ENCODE measurements around the gene SCNN1B. TPM values are rescaled to one million over a fixed set of nuclear protein-coding genes. Genes with fewer than 3 reads are reported as not detected.
"Not testable (repeated sequence)": the region's sequence is repeated elsewhere in the genome, so short reads cannot be mapped to it uniquely, and the experiment has no call there.

SCNN1B gene
- total and polyA plus RNA-seq, 2 donors, result 0.28 to 4.8 TPM

DNA sequence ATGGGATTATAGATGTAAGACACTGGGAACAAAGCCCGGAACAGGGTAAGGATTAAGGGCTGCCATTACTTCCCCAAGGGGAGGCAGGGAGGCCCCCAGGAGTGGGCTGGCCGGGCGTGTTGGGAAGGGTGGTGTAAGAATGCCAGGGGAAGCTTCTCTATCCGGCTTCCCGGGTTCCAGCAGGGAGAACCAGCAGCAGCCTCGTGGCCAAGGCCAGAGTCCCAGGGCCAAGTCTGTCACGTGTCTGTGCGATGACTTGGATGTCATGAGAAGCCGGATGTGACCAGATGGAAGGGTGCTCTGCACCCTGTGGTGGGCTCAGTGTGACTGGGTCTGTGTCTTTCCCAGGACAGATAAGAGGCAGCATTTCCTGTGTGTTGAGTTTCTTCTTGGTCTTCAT, 52.1 kb downstream of the SCNN1B start:
- WGBS, result 94% methylated on average over 9 of the region's 9 CpGs
- no peaks in the 10 kb centered on the region for H3K36me3 ChIP-seq (ENCODE audit: control insufficient read depth in 2 of 2, insufficient read depth in 2 of 2, low read length in 1 of 2)
- H3K4me1 ChIP-seq (ENCODE audit: control insufficient read depth in 2 of 2, insufficient read depth in 2 of 2, low read length in 2 of 2), result no peaks in the 10 kb centered on the region
- no peaks in the 10 kb centered on the region for H3K9me3 ChIP-seq (ENCODE audit: control insufficient read depth in 2 of 2, insufficient read depth in 1 of 2, low read length in 1 of 2)
- H3K27ac ChIP-seq (ENCODE audit: low read depth in 1 of 2, low read length in 1 of 2), result no peak overlapping the region
- no peaks in the 10 kb centered on the region for H3K27me3 ChIP-seq (ENCODE audit: control insufficient read depth in 2 of 2, insufficient read depth in 1 of 2, low read length in 1 of 2)
- H3K4me3 ChIP-seq (ENCODE audit: low read length in 2 of 2), result no peak overlapping the region
- no peak for DNase-seq (ENCODE audit: low read depth in 6 of 9, low spot score in 9 of 9)

- 92% methylated on average over 13 of the region's 13 CpGs for WGBS
- no peaks in the 10 kb centered on the region for H3K27me3 ChIP-seq (ENCODE audit: control insufficient read depth in 2 of 2, insufficient read depth in 1 of 2, low read length in 1 of 2)
- no peak overlapping the region for H3K4me3 ChIP-seq (ENCODE audit: low read length in 2 of 2)
- no peak for DNase-seq (ENCODE audit: low read depth in 6 of 9, low spot score in 9 of 9)
- no peaks in the 10 kb centered on the region for H3K4me1 ChIP-seq (ENCODE audit: control insufficient read depth in 2 of 2, insufficient read depth in 2 of 2, low read length in 2 of 2)
- no peaks in the 10 kb centered on the region for H3K36me3 ChIP-seq (ENCODE audit: control insufficient read depth in 2 of 2, insufficient read depth in 2 of 2, low read length in 1 of 2)
- H3K9me3 ChIP-seq (ENCODE audit: control insufficient read depth in 2 of 2, insufficient read depth in 1 of 2, low read length in 1 of 2), result no peaks in the 10 kb centered on the region
- H3K27ac ChIP-seq (ENCODE audit: low read depth in 1 of 2, low read length in 1 of 2), result no peak overlapping the region
These were observed 53.1 kb downstream of the SCNN1B start for GRCh38 chr16:23355106-23355670.

DNA sequence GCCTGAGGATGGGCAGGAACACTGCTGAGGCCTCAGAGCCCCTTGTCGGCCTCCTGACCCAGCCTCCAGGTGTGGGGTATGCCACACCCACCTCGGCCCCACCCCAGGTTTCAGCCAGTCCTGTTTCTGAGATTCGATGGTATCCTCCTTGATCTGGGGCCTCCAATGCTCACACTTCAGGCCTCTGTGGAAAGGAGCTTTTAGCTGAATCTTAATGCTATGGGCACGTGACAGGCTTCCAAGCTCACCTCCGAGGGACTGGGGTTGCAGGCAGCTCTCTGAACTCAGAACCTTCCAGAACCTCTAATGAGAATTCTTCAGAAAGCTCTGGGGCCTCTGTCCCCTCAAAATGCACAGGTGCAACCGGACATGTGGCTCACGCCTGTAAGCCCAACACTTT, 54.8 kb downstream of the SCNN1B start:
- Histone ChIP-seq H3K36me3 (ENCODE audit: control insufficient read depth in 2 of 2, insufficient read depth in 2 of 2, low read length in 1 of 2) (no peaks in the 10 kb centered on the region), H3K9me3 (ENCODE audit: control insufficient read depth in 2 of 2, insufficient read depth in 1 of 2, low read length in 1 of 2) (no peaks in the 10 kb centered on the region), H3K27me3 (ENCODE audit: control insufficient read depth in 2 of 2, insufficient read depth in 1 of 2, low read length in 1 of 2) (no peaks in the 10 kb centered on the region), H3K4me1 (ENCODE audit: control insufficient read depth in 2 of 2, insufficient read depth in 2 of 2, low read length in 2 of 2) (no peaks in the 10 kb centered on the region), H3K27ac (ENCODE audit: low read depth in 1 of 2, low read length in 1 of 2) (no peak overlapping the region), H3K4me3 (ENCODE audit: low read length in 2 of 2) (no peak overlapping the region)
- no peak for DNase-seq (ENCODE audit: low read depth in 6 of 9, low spot score in 9 of 9)
- WGBS, result 91% methylated on average over 7 of the region's 7 CpGs

GRCh38 chr16:23357761-23358290, 55.7 kb downstream of the SCNN1B start:
- Histone ChIP-seq H3K4me1 (ENCODE audit: control insufficient read depth in 2 of 2, insufficient read depth in 2 of 2, low read length in 2 of 2) (no peaks in the 10 kb centered on the region), H3K27ac (ENCODE audit: low read depth in 1 of 2, low read length in 1 of 2) (no peak overlapping the region), H3K36me3 (ENCODE audit: control insufficient read depth in 2 of 2, insufficient read depth in 2 of 2, low read length in 1 of 2) (no peaks in the 10 kb centered on the region), H3K9me3 (ENCODE audit: control insufficient read depth in 2 of 2, insufficient read depth in 1 of 2, low read length in 1 of 2) (no peaks in the 10 kb centered on the region), H3K27me3 (ENCODE audit: control insufficient read depth in 2 of 2, insufficient read depth in 1 of 2, low read length in 1 of 2) (no peaks in the 10 kb centered on the region), H3K4me3 (ENCODE audit: low read length in 2 of 2) (no peak overlapping the region)
- DNase-seq (ENCODE audit: low read depth in 6 of 9, low spot score in 9 of 9), result no peak
- 93% methylated on average over 8 of the region's 8 CpGs for WGBS

- Histone ChIP-seq H3K27me3 (ENCODE audit: control insufficient read depth in 2 of 2, insufficient read depth in 1 of 2, low read length in 1 of 2) (no peaks in the 10 kb centered on the region), H3K4me1 (ENCODE audit: control insufficient read depth in 2 of 2, insufficient read depth in 2 of 2, low read length in 2 of 2) (no peaks in the 10 kb centered on the region), H3K9me3 (ENCODE audit: control insufficient read depth in 2 of 2, insufficient read depth in 1 of 2, low read length in 1 of 2) (no peaks in the 10 kb centered on the region), H3K4me3 (ENCODE audit: low read length in 2 of 2) (no peak overlapping the region), H3K36me3 (ENCODE audit: control insufficient read depth in 2 of 2, insufficient read depth in 2 of 2, low read length in 1 of 2) (no peaks in the 10 kb centered on the region), H3K27ac (ENCODE audit: low read depth in 1 of 2, low read length in 1 of 2) (no peak overlapping the region)
- DNase-seq (ENCODE audit: low read depth in 6 of 9, low spot score in 9 of 9), result no peak
- WGBS, result 78% methylated on average over 8 of the region's 8 CpGs
These were observed 57.1 kb downstream of the SCNN1B start for GRCh38 chr16:23359092-23359760.

DNA sequence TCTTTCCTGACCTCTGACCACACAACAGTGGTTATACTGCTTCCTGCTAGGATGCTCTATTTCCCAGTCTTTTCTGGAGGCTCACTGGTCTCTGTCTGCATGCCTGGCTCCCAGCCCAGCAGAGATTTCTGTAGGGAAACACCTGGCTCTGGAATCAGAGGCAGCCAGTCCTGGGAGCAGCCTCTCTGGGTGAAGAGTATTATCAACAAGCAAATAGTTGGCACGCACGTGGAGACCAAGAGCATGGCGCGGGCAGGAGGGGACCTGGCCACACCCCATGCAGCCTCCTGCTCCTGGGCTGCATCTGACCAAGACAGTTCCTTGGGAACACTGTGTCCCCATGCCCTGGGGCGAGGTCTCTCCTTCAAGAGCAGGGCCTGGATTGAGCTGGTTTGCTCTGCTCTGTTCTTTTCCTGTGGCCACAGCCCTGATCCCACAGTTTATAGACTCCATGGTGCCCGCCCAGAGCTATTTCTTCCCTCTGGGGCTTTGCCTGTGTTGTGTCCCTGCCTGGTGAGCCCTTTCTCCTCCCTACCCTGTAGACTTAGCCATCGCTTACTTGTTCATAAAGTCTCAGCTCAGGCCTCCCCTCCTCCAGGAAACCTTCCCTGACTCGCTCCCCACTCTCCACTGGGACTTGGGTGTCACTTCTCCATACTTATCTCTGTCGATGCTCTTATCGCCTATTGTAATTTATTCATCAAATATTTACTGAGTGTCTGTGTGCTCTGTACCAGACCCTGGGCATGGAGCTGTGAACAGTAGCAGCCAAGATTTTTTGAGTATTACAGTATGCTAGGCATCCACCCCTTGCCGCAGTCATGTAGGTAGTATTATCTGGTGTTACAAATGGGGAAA, 60.6 kb downstream of the SCNN1B start:
- Histone ChIP-seq H3K36me3 (ENCODE audit: control insufficient read depth in 2 of 2, insufficient read depth in 2 of 2, low read length in 1 of 2) (no peaks in the 10 kb centered on the region), H3K27ac (ENCODE audit: low read depth in 1 of 2, low read length in 1 of 2) (peak overlapping the region in 1 of 2 donors; percentile 20), H3K27me3 (ENCODE audit: control insufficient read depth in 2 of 2, insufficient read depth in 1 of 2, low read length in 1 of 2) (no peaks in the 10 kb centered on the region), H3K9me3 (ENCODE audit: control insufficient read depth in 2 of 2, insufficient read depth in 1 of 2, low read length in 1 of 2) (no peaks in the 10 kb centered on the region), H3K4me1 (ENCODE audit: control insufficient read depth in 2 of 2, insufficient read depth in 2 of 2, low read length in 2 of 2) (peaks cover 0 to 3% of the 10 kb centered on the region in 2 donors), H3K4me3 (ENCODE audit: low read length in 2 of 2) (no peak overlapping the region)
- DNase-seq (ENCODE audit: low read depth in 6 of 9, low spot score in 9 of 9), result no peak
- 85% methylated on average over 11 of the region's 11 CpGs for WGBS

DNA sequence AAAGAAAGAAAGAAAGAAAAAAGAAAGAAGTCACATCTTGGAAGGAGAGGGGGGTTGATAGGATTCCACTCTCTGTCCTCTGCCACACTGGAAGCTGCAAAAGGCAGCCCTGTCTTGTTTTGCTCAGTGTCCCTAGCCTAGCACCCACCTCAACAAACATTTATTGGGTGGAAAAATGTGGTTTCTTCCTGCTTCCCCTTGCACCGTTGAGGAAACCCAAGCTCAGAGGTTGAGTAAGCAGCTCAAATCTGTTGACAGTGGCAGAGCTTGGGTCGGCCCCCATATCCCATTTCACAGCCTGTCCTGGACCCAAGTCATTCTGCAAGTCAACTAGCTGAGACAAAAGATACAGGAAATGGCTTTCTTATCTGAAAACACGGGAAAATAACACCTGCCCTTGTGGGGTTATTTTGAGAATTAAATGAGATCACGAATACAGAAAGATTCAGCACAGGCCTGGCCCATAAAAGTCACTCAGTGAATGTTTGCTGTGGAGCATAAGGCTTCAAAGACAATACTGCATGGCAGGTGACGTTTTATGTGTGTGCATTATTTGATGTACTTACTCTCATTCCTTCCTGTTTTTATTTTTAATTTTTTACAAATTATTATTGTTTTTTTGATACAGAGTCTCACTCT, 63.6 kb downstream of the SCNN1B start:
- WGBS, result 12% methylated on average over 5 of the region's 5 CpGs
- Histone ChIP-seq H3K4me3 (ENCODE audit: low read length in 2 of 2) (no peak overlapping the region), H3K27me3 (ENCODE audit: control insufficient read depth in 2 of 2, insufficient read depth in 1 of 2, low read length in 1 of 2) (no peaks in the 10 kb centered on the region)

GRCh38 chr16:23366341-23366740, 64.2 kb downstream of the SCNN1B start:
- H3K4me3 ChIP-seq (ENCODE audit: low read length in 2 of 2); DNase-seq (ENCODE audit: low read depth in 6 of 9, low spot score in 9 of 9); H3K27me3 ChIP-seq (ENCODE audit: control insufficient read depth in 2 of 2, insufficient read depth in 1 of 2, low read length in 1 of 2); H3K27ac ChIP-seq (ENCODE audit: low read depth in 1 of 2, low read length in 1 of 2); H3K4me1 ChIP-seq (ENCODE audit: control insufficient read depth in 2 of 2, insufficient read depth in 2 of 2, low read length in 2 of 2); H3K9me3 ChIP-seq (ENCODE audit: control insufficient read depth in 2 of 2, insufficient read depth in 1 of 2, low read length in 1 of 2); H3K36me3 ChIP-seq (ENCODE audit: control insufficient read depth in 2 of 2, insufficient read depth in 2 of 2, low read length in 1 of 2): not testable (repeated sequence)
- 94% methylated on average over 7 of the region's 7 CpGs for WGBS

More for the DNA sequence above, 63.6 kb downstream of the SCNN1B start:
- peak overlapping the region in 1 of 2 donors; percentile 30 for H3K27ac ChIP-seq (ENCODE audit: low read depth in 1 of 2, low read length in 1 of 2)
- peak in 4 of 9 donors; percentile 3 to 22 (median 4) for DNase-seq (ENCODE audit: low read depth in 6 of 9, low spot score in 9 of 9)
- peaks cover 0 to 3% of the 10 kb centered on the region in 2 donors for H3K4me1 ChIP-seq (ENCODE audit: control insufficient read depth in 2 of 2, insufficient read depth in 2 of 2, low read length in 2 of 2)
- H3K36me3 ChIP-seq (ENCODE audit: control insufficient read depth in 2 of 2, insufficient read depth in 2 of 2, low read length in 1 of 2), result no peaks in the 10 kb centered on the region
- no peaks in the 10 kb centered on the region for H3K9me3 ChIP-seq (ENCODE audit: control insufficient read depth in 2 of 2, insufficient read depth in 1 of 2, low read length in 1 of 2)

Data from thymus (tissue), 11 donors.